Measurements from ENCODE around the gene RPL36AL.
A peak's percentile ranks its signal among the peaks of the same experiment; 100 is the strongest.

RPL36AL gene

GRCh38 chr14:49640540-49641417 lies 20.4 kb upstream of the RPL36AL start:
- no peak overlapping the region for H3K4me3 ChIP-seq (ENCODE audit: low read length)
- no peak for TF ChIP-seq CTCF (conservative IDR thresholded peaks at IDR 0.05; ENCODE audit: low read length)
- no peak for DNase-seq (ENCODE audit: low read depth)

- no peak for DNase-seq (ENCODE audit: low read depth)
- no peak for TF ChIP-seq CTCF (conservative IDR thresholded peaks at IDR 0.05; ENCODE audit: low read length)
- H3K4me3 ChIP-seq (ENCODE audit: low read length) = no peak overlapping the region
These were observed 17.2 kb upstream of the RPL36AL start for GRCh38 chr14:49637534-49638078.

GRCh38 chr14:49636866-49637265 lies 16.4 kb upstream of the RPL36AL start:
- no peak overlapping the region for H3K4me3 ChIP-seq (ENCODE audit: low read length)
- no peak for TF ChIP-seq CTCF (conservative IDR thresholded peaks at IDR 0.05; ENCODE audit: low read length)
- DNase-seq (ENCODE audit: low read depth) = no peak

GRCh38 chr14:49634547-49635334 lies 14.3 kb upstream of the RPL36AL start, which contains the start of gene DNAAF2:
TSS of gene DNAAF2 (minus strand) at chr14:49635244. CDS start at chr14:49635149, 95 bp downstream.
- peak within 1 kb of the TSS; percentile 91 for H3K4me3 ChIP-seq (ENCODE audit: low read length)
- peak; percentile 73 for DNase-seq (ENCODE audit: low read depth)
- TF ChIP-seq CTCF (conservative IDR thresholded peaks at IDR 0.05; ENCODE audit: low read length) = no peak

GRCh38 chr14:49633640-49634546 lies 13.5 kb upstream of the RPL36AL start:
- peak; percentile 93 for DNase-seq (ENCODE audit: low read depth)
- H3K4me3 ChIP-seq (ENCODE audit: low read length) = peak overlapping the region; percentile 91
- peak; percentile 65 for TF ChIP-seq CTCF (conservative IDR thresholded peaks at IDR 0.05; ENCODE audit: low read length)
